ENCODE results near the gene SNX1. TPM values are rescaled to one million over a fixed set of nuclear protein-coding genes. Genes with fewer than 3 reads are reported as not detected.
A peak's percentile ranks its signal among the peaks of the same experiment; 100 is the strongest.

The SNX1 gene
- total RNA-seq, 1 experiment from 2014 or later: 24.3 TPM

DNA sequence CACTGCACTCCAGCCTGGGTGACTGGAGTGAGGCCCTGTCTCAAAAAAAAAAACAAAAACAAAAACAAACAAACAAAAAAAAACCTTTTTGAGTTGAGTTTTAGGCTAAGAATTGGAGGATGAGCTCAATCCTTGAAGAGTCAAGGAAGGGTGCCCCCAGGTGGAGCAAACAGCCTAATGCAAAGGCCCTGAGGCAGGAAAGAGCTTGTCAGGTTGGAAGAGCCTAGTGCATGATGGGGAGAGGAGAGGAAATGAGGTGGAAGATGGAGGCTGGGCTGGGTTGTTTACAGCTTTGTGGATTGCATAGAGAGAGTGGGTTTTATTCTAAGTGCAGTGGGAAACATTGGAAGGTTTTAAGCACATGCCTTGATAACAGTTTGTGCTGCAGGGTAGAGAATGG lies 53.6 kb downstream of the SNX1 start:
- H3K36me3 ChIP-seq (ENCODE audit: low read depth, low read length): no peaks in the 10 kb centered on the region; the same call in 1 of the 2 replicates
- ATAC-seq (no peak), DNase-seq (peak; percentile 31)
- H2AFZ ChIP-seq (ENCODE audit: low read length): no peak overlapping the region
- H3K27ac ChIP-seq (ENCODE audit: low read length): no peak overlapping the region
- intact Hi-C loops (cut with micrococcal nuclease): no loop called here
- no peaks in the 10 kb centered on the region for H3K79me2 ChIP-seq (ENCODE audit: low read length)
- no peak overlapping the region for H3K9ac ChIP-seq (ENCODE audit: low read length)
- TF ChIP-seq, protein P1, sequence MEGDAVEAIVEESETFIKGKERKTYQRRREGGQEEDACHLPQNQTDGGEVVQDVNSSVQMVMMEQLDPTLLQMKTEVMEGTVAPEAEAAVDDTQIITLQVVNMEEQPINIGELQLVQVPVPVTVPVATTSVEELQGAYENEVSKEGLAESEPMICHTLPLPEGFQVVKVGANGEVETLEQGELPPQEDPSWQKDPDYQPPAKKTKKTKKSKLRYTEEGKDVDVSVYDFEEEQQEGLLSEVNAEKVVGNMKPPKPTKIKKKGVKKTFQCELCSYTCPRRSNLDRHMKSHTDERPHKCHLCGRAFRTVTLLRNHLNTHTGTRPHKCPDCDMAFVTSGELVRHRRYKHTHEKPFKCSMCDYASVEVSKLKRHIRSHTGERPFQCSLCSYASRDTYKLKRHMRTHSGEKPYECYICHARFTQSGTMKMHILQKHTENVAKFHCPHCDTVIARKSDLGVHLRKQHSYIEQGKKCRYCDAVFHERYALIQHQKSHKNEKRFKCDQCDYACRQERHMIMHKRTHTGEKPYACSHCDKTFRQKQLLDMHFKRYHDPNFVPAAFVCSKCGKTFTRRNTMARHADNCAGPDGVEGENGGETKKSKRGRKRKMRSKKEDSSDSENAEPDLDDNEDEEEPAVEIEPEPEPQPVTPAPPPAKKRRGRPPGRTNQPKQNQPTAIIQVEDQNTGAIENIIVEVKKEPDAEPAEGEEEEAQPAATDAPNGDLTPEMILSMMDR (conservative IDR thresholded peaks at IDR 0.05; ENCODE audit: low read depth, low read length): peak; percentile 36; the same call in 1 of the 2 replicates
- TF ChIP-seq EZH2phosphoT487 (IDR thresholded peaks at IDR 0.05; ENCODE audit: borderline replicate concordance, low read length) (no peak), EZH2 (IDR thresholded peaks at IDR 0.05; ENCODE audit: low read length, unreplicated experiment) (no peak)
- BruUV-seq (replicated peaks): no TSS peak
- H3K4me1 ChIP-seq (ENCODE audit: insufficient read depth, low read length): no peaks in the 10 kb centered on the region; the same call in 1 of the 2 replicates
- POLR2A ChIA-PET (ENCODE audit: unreplicated experiment): no interaction called here
- H3K9me3 ChIP-seq (ENCODE audit: low read length): no peaks in the 10 kb centered on the region
- no peaks in the 10 kb centered on the region for H3K9me2 ChIP-seq (replicated peaks; ENCODE audit: low read length)
- peaks cover 10% of the 10 kb centered on the region for H3K27me3 ChIP-seq (ENCODE audit: low read length)
- H4K20me1 ChIP-seq (ENCODE audit: low read length): no peaks in the 10 kb centered on the region
- H3F3A ChIP-seq (ENCODE audit: low read length, unreplicated experiment): no peaks in the 10 kb centered on the region
- CTCF ChIA-PET: interaction anchor here (1.0 kb wide), 1 partner anchor 14 kb away, joined by 3 read pairs; the partner anchor contains the start of gene PPIB
- H3K4me2 ChIP-seq (ENCODE audit: low read length): no peak overlapping the region
- no peak overlapping the region for H3K4me3 ChIP-seq (ENCODE audit: low read length)

DNA sequence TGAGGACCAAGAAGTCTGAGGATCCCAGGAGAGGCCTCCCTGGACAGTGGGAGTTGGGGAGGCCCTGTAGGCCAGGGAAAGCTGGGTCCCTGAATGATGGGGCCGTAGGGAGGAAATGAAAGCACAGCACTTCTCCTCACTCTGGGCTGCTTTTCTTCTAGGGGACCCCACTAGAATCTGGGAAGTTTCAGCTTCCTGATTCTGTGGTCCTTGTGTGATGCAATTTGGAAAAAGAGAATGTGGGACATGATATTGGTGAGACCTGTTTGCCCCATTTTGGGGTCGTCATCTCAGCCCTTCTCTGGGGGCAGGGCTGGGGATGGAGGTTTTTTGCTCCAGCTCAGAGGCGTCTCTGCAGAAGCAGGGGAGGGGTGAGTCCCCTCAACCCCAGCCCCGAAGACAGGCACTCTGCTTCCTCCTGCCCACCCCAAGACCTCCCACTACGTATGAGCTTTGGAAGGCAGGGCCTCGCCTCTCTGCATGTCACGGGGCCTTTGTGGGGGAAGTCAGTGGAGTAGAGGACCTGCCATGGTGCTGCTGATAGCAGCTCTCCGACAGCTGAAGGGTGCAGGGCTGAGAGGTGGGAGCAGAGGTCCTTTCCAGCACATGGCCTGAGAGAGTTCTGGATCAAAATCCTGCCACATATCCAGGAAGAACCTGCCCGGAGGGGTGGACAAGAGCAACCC lies 54.3 kb downstream of the SNX1 start:
- ChIA-PET POLR2A (ENCODE audit: unreplicated experiment) (interaction anchor here (0.6 kb wide), 1 partner anchor 691 kb away, joined by 3 read pairs; no protein-coding TSS in a partner anchor), CTCF (interaction anchor here (1.0 kb wide), 1 partner anchor 13 kb away, joined by 3 read pairs; the partner anchor contains the start of gene PPIB)
- Histone ChIP-seq H3K9me2 (replicated peaks; ENCODE audit: low read length) (no peaks in the 10 kb centered on the region), H3K4me2 (ENCODE audit: low read length) (no peak overlapping the region), H3F3A (ENCODE audit: low read length, unreplicated experiment) (no peaks in the 10 kb centered on the region), H3K27ac (ENCODE audit: low read length) (no peak overlapping the region), H3K4me3 (ENCODE audit: low read length) (no peak overlapping the region), H3K27me3 (ENCODE audit: low read length) (peaks cover 10% of the 10 kb centered on the region), H3K9ac (ENCODE audit: low read length) (no peak overlapping the region), H3K79me2 (ENCODE audit: low read length) (no peaks in the 10 kb centered on the region), H2AFZ (ENCODE audit: low read length) (no peak overlapping the region), H3K36me3 (ENCODE audit: low read depth, low read length) (no peaks in the 10 kb centered on the region; the same call in 1 of the 2 replicates), H3K4me1 (ENCODE audit: insufficient read depth, low read length) (no peaks in the 10 kb centered on the region; the same call in 1 of the 2 replicates), H3K9me3 (ENCODE audit: low read length) (no peaks in the 10 kb centered on the region), H4K20me1 (ENCODE audit: low read length) (no peaks in the 10 kb centered on the region)
- TF ChIP-seq EZH2 (IDR thresholded peaks at IDR 0.05; ENCODE audit: low read length, unreplicated experiment) (no peak), EZH2phosphoT487 (IDR thresholded peaks at IDR 0.05; ENCODE audit: borderline replicate concordance, low read length) (no peak)
- TF ChIP-seq, protein P1 (conservative IDR thresholded peaks at IDR 0.05; ENCODE audit: low read depth, low read length): no peak
- intact Hi-C loops (cut with micrococcal nuclease): loop anchor here (5.0 kb wide), 1 partner anchor 53 kb away; the partner anchor contains the start of gene SNX1
- DNase-seq (no peak), ATAC-seq (no peak)
- no TSS peak for BruUV-seq (replicated peaks)
